Measurements from ENCODE around the gene WDR86.

DNA sequence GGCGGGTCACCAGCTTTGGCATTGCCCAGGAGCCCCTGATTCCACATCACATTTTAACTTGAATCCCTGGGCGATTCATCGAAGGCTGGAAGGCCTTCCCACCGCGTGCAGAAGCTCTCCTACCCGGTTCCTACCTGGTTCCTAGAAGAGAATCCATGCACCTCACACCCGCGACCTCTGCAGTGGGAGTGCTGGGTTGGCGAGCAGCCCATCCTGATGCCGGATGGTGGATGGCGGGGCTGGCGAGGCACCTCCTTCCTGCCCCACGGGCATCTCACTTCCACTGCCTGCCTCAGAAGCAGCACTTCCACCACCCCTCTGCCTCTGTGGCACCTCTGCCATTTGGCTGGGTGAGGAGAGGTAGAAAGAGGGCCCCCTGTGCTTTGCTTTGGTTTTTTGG lies 36.2 kb downstream of the WDR86 start:
- TF ChIP-seq CTCF (IDR thresholded peaks at IDR 0.05) (no peak), POLR2A (IDR thresholded peaks at IDR 0.05) (no peak), POLR2AphosphoS5 (IDR thresholded peaks at IDR 0.05) (no peak), EP300 (IDR thresholded peaks at IDR 0.05) (no peak)

All from upper lobe of left lung (tissue), 4 donors.